ENCODE data around the gene UGCG. TPM values are rescaled to one million over a fixed set of nuclear protein-coding genes. Genes with fewer than 3 reads are reported as not detected.

UGCG gene
- total RNA-seq, 1 experiment from 2014 or later: 46.0 TPM

DNA sequence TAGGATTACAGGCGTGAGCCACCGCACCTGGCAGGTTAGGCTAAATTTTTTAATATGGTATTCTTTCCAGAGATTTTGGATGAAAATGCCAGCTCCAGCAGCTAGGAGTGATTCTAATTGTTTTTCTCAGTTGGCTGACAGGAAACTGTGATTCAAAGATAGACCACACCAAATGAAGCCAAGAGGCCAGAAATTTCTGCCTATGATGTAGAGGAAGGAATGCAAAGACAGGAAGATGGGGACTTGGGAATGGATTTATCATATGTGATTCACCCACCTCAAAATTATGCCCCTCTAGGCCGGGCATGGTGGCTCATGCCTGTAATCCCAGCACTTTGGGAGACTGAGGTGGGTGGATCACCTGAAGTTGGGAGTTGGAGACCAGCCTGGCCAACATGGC is 53.3 kb downstream of the UGCG start:
- in situ Hi-C loops (cut with HindIII; ENCODE audit: low pct_unique_long_range_greater_than_20kb, low sequenced_read_pairs): no loop called here
- H3K27ac ChIP-seq (ENCODE audit: low read length): no peak overlapping the region
- ChIA-PET CTCF (no interaction called here), POLR2A (no interaction called here)
- no peaks in the 10 kb centered on the region for H3K9me3 ChIP-seq (ENCODE audit: control insufficient read depth, insufficient read depth, low read depth, low read length)
- no peak for ATAC-seq
- no peaks in the 10 kb centered on the region for H3K36me3 ChIP-seq (ENCODE audit: control insufficient read depth, insufficient read depth, low read length)
- no peak overlapping the region for H3K4me3 ChIP-seq (ENCODE audit: low read depth in 2 of 2, low read length in 2 of 2)
- DNase-seq (ENCODE audit: low read depth, low spot score): no peak
- H3K4me1 ChIP-seq (ENCODE audit: control insufficient read depth, insufficient read depth, low read length): no peaks in the 10 kb centered on the region
- no peaks in the 10 kb centered on the region for H3K27me3 ChIP-seq (ENCODE audit: control insufficient read depth, insufficient read depth, low read length)
- BruUV-seq (replicated peaks): no TSS peak
- TF ChIP-seq, protein P1, sequence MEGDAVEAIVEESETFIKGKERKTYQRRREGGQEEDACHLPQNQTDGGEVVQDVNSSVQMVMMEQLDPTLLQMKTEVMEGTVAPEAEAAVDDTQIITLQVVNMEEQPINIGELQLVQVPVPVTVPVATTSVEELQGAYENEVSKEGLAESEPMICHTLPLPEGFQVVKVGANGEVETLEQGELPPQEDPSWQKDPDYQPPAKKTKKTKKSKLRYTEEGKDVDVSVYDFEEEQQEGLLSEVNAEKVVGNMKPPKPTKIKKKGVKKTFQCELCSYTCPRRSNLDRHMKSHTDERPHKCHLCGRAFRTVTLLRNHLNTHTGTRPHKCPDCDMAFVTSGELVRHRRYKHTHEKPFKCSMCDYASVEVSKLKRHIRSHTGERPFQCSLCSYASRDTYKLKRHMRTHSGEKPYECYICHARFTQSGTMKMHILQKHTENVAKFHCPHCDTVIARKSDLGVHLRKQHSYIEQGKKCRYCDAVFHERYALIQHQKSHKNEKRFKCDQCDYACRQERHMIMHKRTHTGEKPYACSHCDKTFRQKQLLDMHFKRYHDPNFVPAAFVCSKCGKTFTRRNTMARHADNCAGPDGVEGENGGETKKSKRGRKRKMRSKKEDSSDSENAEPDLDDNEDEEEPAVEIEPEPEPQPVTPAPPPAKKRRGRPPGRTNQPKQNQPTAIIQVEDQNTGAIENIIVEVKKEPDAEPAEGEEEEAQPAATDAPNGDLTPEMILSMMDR (IDR thresholded peaks at IDR 0.05): no peak
- no peak for TF ChIP-seq TCF7L2 (IDR thresholded peaks at IDR 0.05; ENCODE audit: low read depth, low read length)
- TF ChIP-seq SIN3A (IDR thresholded peaks at IDR 0.05; ENCODE audit: borderline replicate concordance, insufficient read depth, low read depth, low read length): no peak
- TF ChIP-seq, protein P2, sequence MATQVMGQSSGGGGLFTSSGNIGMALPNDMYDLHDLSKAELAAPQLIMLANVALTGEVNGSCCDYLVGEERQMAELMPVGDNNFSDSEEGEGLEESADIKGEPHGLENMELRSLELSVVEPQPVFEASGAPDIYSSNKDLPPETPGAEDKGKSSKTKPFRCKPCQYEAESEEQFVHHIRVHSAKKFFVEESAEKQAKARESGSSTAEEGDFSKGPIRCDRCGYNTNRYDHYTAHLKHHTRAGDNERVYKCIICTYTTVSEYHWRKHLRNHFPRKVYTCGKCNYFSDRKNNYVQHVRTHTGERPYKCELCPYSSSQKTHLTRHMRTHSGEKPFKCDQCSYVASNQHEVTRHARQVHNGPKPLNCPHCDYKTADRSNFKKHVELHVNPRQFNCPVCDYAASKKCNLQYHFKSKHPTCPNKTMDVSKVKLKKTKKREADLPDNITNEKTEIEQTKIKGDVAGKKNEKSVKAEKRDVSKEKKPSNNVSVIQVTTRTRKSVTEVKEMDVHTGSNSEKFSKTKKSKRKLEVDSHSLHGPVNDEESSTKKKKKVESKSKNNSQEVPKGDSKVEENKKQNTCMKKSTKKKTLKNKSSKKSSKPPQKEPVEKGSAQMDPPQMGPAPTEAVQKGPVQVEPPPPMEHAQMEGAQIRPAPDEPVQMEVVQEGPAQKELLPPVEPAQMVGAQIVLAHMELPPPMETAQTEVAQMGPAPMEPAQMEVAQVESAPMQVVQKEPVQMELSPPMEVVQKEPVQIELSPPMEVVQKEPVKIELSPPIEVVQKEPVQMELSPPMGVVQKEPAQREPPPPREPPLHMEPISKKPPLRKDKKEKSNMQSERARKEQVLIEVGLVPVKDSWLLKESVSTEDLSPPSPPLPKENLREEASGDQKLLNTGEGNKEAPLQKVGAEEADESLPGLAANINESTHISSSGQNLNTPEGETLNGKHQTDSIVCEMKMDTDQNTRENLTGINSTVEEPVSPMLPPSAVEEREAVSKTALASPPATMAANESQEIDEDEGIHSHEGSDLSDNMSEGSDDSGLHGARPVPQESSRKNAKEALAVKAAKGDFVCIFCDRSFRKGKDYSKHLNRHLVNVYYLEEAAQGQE (IDR thresholded peaks at IDR 0.05; ENCODE audit: insufficient read depth in 1 of 2, low read depth in 2 of 2, low read length in 1 of 2): no peak
- no peak for TF ChIP-seq POLR2AphosphoS5 (IDR thresholded peaks at IDR 0.05; ENCODE audit: low read depth, low read length)
- intact Hi-C loops (cut with micrococcal nuclease; ENCODE audit: unreplicated experiment): no loop called here

DNA sequence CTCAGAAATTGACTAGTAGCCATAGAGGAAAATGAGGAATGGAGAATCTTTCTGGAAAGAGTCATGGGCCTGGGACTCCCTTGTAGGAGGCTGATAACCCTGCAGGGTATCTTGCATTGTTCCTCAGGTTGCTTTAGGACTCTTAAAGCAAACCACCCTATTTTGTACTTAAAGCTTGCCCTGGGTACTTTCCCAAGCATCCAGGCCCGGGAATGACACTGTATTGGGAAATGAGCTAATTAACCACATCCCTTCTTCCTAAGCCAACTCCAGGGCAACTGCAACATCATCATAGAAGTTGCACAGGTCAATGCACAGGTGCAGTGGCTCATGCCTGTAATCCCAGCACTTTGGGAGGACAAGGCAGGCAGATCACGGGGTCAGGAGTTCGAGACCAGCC is 55.9 kb downstream of the UGCG start:
- H3K36me3 ChIP-seq (ENCODE audit: control insufficient read depth, insufficient read depth, low read length): no peaks in the 10 kb centered on the region
- no peak for TF ChIP-seq POLR2AphosphoS5 (IDR thresholded peaks at IDR 0.05; ENCODE audit: low read depth, low read length)
- TF ChIP-seq TCF7L2 (IDR thresholded peaks at IDR 0.05; ENCODE audit: low read depth, low read length): no peak
- no peaks in the 10 kb centered on the region for H3K27me3 ChIP-seq (ENCODE audit: control insufficient read depth, insufficient read depth, low read length)
- intact Hi-C loops (cut with micrococcal nuclease; ENCODE audit: unreplicated experiment) (no loop called here), in situ Hi-C loops (cut with HindIII; ENCODE audit: low pct_unique_long_range_greater_than_20kb, low sequenced_read_pairs) (no loop called here)
- H3K4me1 ChIP-seq (ENCODE audit: control insufficient read depth, insufficient read depth, low read length): no peaks in the 10 kb centered on the region
- DNase-seq (ENCODE audit: low read depth, low spot score): no peak
- POLR2A ChIA-PET: no interaction called here
- CTCF ChIA-PET: no interaction called here
- ATAC-seq: no peak; the same call in 1 of the 2 replicates
- no TSS peak for BruUV-seq (replicated peaks)
- H3K4me3 ChIP-seq (ENCODE audit: low read depth in 2 of 2, low read length in 2 of 2): no peak overlapping the region
- no peaks in the 10 kb centered on the region for H3K9me3 ChIP-seq (ENCODE audit: control insufficient read depth, insufficient read depth, low read depth, low read length)
- no peak overlapping the region for H3K27ac ChIP-seq (ENCODE audit: low read length)

DNA sequence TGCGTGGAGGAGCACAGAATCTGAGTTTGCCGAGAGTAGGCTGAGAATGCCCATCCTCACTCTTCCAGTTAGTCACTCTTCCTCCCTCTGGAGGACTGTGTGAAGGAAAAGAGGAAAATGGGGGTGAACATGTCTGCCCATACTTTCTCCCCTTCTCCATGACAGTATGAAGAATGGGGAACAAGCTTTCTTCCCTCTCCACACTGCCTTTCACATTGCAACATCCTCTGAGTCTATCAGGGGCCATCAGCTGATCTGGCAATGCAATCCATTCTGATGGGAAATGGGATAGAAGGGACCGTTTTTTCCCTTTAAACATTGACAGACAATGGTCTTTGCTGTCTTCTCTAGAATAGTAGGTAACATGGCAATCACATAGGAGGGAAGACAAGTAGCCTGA is 56.8 kb downstream of the UGCG start:
- ATAC-seq (no peak), DNase-seq (ENCODE audit: low read depth, low spot score) (no peak)
- ChIA-PET CTCF (no interaction called here), POLR2A (no interaction called here)
- BruUV-seq (replicated peaks): no TSS peak
- TF ChIP-seq, protein P1 (IDR thresholded peaks at IDR 0.05): no peak
- TF ChIP-seq POLR2AphosphoS5 (IDR thresholded peaks at IDR 0.05; ENCODE audit: low read depth, low read length): no peak
- TF ChIP-seq, protein P2 (IDR thresholded peaks at IDR 0.05; ENCODE audit: insufficient read depth in 1 of 2, low read depth in 2 of 2, low read length in 1 of 2): no peak
- TF ChIP-seq SIN3A (IDR thresholded peaks at IDR 0.05; ENCODE audit: borderline replicate concordance, insufficient read depth, low read depth, low read length): no peak
- peaks cover 6% of the 10 kb centered on the region; the same call in 1 of the 2 replicates for H3K4me1 ChIP-seq (ENCODE audit: control insufficient read depth, insufficient read depth, low read length)
- H3K9me3 ChIP-seq (ENCODE audit: control insufficient read depth, insufficient read depth, low read depth, low read length): no peaks in the 10 kb centered on the region
- intact Hi-C loops (cut with micrococcal nuclease; ENCODE audit: unreplicated experiment) (no loop called here), in situ Hi-C loops (cut with HindIII; ENCODE audit: low pct_unique_long_range_greater_than_20kb, low sequenced_read_pairs) (no loop called here)
- H3K36me3 ChIP-seq (ENCODE audit: control insufficient read depth, insufficient read depth, low read length): no peaks in the 10 kb centered on the region
- no peak overlapping the region; the same call in 1 of the 2 replicates for H3K27ac ChIP-seq (ENCODE audit: low read length)
- no peaks in the 10 kb centered on the region for H3K27me3 ChIP-seq (ENCODE audit: control insufficient read depth, insufficient read depth, low read length)
- no peak overlapping the region for H3K4me3 ChIP-seq (ENCODE audit: low read depth in 2 of 2, low read length in 2 of 2)
